Astrocyte of the cerebellum (primary cell): Measurements from ENCODE around the gene LSMEM2.

Source experiments
- DNase-seq: peaks from one replicate; pipeline ENCODE4 v3.0.0-alpha.2; 2011; ENCODE audit warnings: low read depth
- H3K4me3 ChIP-seq: 2 replicates; pipeline ENCODE4 v1.5.1; 2011; ENCODE audit warnings: mild to moderate bottlenecking, low read depth, low read length, moderate library complexity
- in situ Hi-C: cut with HindIII; loops from 2 replicates; pipeline ENCODE4 v1.10.0; 2017; ENCODE audit warnings: low sequenced_read_pairs
- TF ChIP-seq, protein P1 (sequence below): IDR thresholded peaks from 2 replicates; pipeline ENCODE4 v1.5.1; 2012; ENCODE audit warnings: low read length, low read depth, moderate library complexity, mild to moderate bottlenecking; ENCODE audit errors: missing control alignments

Gene LSMEM2

DNA sequence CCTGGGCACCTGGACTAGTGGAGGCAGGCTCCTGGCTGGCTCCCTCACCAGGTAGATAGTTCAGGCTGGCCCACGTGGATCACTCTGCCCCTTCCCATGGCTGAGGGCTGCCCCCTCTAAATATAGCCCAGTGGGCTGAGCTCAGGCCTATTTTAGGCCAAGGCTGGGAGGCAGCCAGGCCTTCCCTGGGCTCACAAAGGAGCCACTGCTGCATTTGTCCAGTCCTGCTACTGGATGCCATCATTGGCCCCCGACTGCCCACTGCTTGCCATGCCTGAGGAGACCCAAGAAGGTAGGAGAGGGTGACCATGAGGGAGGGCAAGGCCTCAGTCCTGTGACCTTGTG lies at the start of gene LSMEM2:
Gene LSMEM2, plus strand, starts transcription at position 208 of the 345 bp plus-strand sequence. Its CDS starts 27 bp downstream, at position 235.
- H3K4me3 ChIP-seq = no peak within 1 kb of the TSS
- in situ Hi-C loops = no loop called here
- DNase-seq = no peak
- TF ChIP-seq, protein P1, sequence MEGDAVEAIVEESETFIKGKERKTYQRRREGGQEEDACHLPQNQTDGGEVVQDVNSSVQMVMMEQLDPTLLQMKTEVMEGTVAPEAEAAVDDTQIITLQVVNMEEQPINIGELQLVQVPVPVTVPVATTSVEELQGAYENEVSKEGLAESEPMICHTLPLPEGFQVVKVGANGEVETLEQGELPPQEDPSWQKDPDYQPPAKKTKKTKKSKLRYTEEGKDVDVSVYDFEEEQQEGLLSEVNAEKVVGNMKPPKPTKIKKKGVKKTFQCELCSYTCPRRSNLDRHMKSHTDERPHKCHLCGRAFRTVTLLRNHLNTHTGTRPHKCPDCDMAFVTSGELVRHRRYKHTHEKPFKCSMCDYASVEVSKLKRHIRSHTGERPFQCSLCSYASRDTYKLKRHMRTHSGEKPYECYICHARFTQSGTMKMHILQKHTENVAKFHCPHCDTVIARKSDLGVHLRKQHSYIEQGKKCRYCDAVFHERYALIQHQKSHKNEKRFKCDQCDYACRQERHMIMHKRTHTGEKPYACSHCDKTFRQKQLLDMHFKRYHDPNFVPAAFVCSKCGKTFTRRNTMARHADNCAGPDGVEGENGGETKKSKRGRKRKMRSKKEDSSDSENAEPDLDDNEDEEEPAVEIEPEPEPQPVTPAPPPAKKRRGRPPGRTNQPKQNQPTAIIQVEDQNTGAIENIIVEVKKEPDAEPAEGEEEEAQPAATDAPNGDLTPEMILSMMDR = no peak

DNA sequence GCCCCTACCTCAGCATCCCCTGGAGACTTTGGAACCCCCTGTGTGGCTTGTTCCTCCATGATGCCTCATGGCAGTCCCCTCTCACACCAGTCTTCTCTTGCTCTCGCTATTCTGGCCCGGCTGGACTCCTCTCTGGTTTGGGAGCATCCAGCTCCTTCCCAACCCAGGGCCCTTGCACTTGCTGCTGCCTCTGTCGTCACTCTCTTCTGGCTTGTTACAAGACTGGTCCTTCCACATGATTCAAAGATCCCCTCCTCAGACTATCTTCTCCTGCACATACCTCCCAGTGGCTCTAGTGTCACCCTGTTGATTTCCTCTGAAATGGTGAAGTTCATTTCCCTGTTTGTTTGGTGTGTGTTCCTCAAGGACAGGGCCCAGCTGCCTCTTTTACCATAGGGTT lies 49.4 kb upstream of the LSMEM2 start:
- in situ Hi-C loops = no loop called here
- TF ChIP-seq, protein P1 = no peak
- no peak for DNase-seq
- no peak overlapping the region for H3K4me3 ChIP-seq

DNA sequence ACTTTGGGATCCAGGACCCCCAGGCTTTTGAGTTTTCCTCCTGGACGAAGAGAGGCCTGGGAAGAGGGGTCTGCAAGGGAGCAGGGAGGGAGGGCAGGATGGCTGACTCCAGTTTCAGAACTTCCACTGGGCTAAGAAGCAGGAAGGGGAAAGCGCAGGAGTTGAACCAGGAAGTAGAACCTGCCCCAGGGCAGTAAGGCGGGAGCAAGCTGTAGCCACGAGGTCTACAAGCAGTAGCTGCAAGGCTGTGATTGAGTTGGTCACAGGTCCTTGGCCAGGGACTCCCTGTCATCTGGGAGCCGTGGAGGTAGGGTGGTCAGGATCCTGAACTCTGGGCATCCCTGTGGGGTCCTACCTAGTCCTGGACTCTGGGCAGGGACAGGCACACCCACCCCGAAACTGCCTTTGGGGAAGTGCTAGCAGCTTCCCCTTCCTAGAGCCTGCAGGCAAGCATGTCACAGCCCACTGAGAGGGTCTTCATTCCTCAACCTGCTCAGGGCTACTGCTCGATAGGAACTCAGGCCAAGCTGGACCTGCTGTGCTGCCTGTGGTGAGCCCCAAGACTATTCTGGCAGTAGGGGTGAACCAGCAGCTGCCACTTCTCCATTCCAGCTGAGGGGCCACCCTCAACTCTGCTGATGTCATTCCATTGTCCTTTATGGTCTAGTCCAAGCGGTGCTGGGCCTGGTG lies 48.6 kb upstream of the LSMEM2 start:
- DNase-seq = no peak
- in situ Hi-C loops = no loop called here
- no peak overlapping the region for H3K4me3 ChIP-seq

DNA sequence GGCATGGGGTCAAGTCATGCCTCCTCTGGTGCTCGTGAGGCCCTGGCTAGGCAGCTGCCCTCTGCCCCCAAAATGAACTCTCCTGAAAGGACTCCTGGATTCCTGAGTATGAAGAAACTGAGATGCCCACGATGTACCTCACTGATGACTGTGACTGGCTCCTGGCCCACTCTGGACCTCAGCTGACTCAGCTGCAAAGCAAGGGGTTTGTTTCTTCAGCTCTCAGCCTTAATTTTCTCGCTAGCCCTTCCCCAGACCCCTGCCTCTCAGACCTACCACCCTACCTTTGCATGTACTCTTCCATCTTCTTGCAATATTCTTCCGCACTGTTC lies 48.1 kb upstream of the LSMEM2 start:
- TF ChIP-seq, protein P1 = no peak
- DNase-seq = no peak
- in situ Hi-C loops = no loop called here
- H3K4me3 ChIP-seq = no peak overlapping the region

More for the DNA sequence above, 48.6 kb upstream of the LSMEM2 start:
- TF ChIP-seq, protein P1 = no peak

DNA sequence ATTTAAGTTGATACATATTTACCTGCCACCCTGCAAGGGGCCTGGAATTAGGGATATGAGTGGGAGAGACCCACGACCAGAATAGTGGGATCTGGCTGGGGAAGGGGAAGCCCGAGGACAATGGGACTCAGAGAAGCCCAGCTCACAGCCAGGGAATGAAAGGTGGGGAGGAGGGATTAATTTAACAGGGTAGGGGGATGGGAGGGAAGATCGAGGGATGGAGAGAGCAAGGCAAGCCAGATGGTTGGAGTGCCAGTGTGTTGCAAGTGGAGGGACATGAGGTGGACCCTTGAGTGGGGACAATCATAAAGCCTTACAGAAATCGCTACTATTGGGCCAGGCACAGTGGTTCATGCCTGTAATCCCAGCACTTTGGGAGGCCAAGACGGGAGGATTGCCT lies 47.3 kb upstream of the LSMEM2 start:
- DNase-seq = no peak
- in situ Hi-C loops = no loop called here
- TF ChIP-seq, protein P1 = no peak
- no peak overlapping the region for H3K4me3 ChIP-seq

DNA sequence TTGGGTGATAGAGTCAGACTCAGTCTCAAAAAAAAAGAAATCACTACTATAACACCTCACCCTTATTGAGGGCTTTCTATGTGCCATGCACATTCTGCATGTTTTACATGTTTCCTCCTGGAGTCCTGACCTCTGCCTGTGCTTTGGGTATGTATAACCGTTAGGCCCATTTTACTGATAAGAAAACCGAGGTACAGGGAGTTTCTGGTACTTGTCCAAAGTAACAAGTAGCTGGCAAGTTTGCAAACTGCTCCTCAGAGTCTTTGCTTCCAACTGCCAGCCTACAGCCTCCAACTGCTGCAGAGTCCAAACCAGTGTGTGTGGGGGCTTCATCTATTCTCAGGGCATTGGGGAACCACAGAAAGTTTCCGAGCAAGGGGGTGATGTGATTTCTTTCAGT lies 46.6 kb upstream of the LSMEM2 start:
- DNase-seq = no peak
- in situ Hi-C loops = no loop called here
- H3K4me3 ChIP-seq = no peak overlapping the region
- TF ChIP-seq, protein P1 = no peak
